ENCODE results near the gene OOSP3.

The OOSP3 gene

GRCh38 chr11:59878575-59878974 lies at the start of gene OOSP3:
OOSP3 (plus strand) TSS chr11:59878782; CDS start chr11:59878809, 27 bp downstream.
- no peaks in the 10 kb centered on the region for H3K9me3 ChIP-seq (ENCODE audit: control insufficient read depth, low read length)
- H3K36me3 ChIP-seq (ENCODE audit: control insufficient read depth, insufficient read depth, low read length): no peaks in the 10 kb centered on the region
- no peak within 1 kb of the TSS for H3K27ac ChIP-seq
- TF ChIP-seq CTCF (IDR thresholded peaks at IDR 0.05): no peak
- no peaks in the 10 kb centered on the region for H3K4me1 ChIP-seq
- H3K4me2 ChIP-seq (ENCODE audit: low read length): no peak within 1 kb of the TSS
- H2AFZ ChIP-seq: no peak within 1 kb of the TSS
- no peak within 1 kb of the TSS for H3K9ac ChIP-seq
- H3K79me2 ChIP-seq: no peaks in the 10 kb centered on the region
- H3K27me3 ChIP-seq (ENCODE audit: control insufficient read depth, insufficient read depth, low read length): no peaks in the 10 kb centered on the region
- H3K4me3 ChIP-seq (ENCODE audit: low read depth, low read length): no peak within 1 kb of the TSS

DNA sequence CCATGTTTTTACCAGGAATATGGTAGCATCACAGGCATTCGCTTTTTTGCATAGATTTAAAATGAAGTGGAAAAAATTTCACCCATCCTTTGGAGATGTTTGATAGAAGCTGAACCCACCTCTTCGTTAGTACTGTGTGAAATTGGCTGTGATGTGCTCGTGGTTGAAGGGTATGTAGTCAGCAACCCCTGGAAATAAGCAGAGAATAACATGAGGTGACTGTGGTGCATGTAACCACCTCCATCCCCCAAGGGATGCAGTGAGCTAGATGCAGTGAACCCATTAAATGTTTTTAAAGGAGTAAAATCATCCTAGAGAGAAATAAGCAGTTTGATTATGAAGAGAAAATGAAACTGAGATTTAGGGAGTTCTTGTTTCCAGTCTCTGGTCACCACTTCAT lies 49.2 kb upstream of the OOSP3 start:
- Histone ChIP-seq H3K9ac (no peak overlapping the region), H3K79me2 (no peaks in the 10 kb centered on the region), H3K4me3 (ENCODE audit: low read depth, low read length) (no peak overlapping the region), H2AFZ (no peak overlapping the region), H3K27me3 (ENCODE audit: control insufficient read depth, insufficient read depth, low read length) (no peaks in the 10 kb centered on the region), H3K27ac (no peak overlapping the region), H3K9me3 (ENCODE audit: control insufficient read depth, low read length) (no peaks in the 10 kb centered on the region), H3K4me1 (no peaks in the 10 kb centered on the region), H3K36me3 (ENCODE audit: control insufficient read depth, insufficient read depth, low read length) (no peaks in the 10 kb centered on the region), H3K4me2 (ENCODE audit: low read length) (no peak overlapping the region)
- TF ChIP-seq CTCF (IDR thresholded peaks at IDR 0.05): no peak

GRCh38 chr11:59833602-59834001 lies 45.0 kb upstream of the OOSP3 start:
- no peaks in the 10 kb centered on the region for H3K4me1 ChIP-seq
- no peak overlapping the region for H3K27ac ChIP-seq
- H3K27me3 ChIP-seq (ENCODE audit: control insufficient read depth, insufficient read depth, low read length): no peaks in the 10 kb centered on the region
- H3K36me3 ChIP-seq (ENCODE audit: control insufficient read depth, insufficient read depth, low read length): no peaks in the 10 kb centered on the region
- no peaks in the 10 kb centered on the region for H3K9me3 ChIP-seq (ENCODE audit: control insufficient read depth, low read length)
- H3K4me2 ChIP-seq (ENCODE audit: low read length): no peak overlapping the region
- H3K9ac ChIP-seq: no peak overlapping the region
- no peak overlapping the region for H2AFZ ChIP-seq
- no peak overlapping the region for H3K4me3 ChIP-seq (ENCODE audit: low read depth, low read length)
- no peak for TF ChIP-seq CTCF (IDR thresholded peaks at IDR 0.05)
- H3K79me2 ChIP-seq: no peaks in the 10 kb centered on the region

DNA sequence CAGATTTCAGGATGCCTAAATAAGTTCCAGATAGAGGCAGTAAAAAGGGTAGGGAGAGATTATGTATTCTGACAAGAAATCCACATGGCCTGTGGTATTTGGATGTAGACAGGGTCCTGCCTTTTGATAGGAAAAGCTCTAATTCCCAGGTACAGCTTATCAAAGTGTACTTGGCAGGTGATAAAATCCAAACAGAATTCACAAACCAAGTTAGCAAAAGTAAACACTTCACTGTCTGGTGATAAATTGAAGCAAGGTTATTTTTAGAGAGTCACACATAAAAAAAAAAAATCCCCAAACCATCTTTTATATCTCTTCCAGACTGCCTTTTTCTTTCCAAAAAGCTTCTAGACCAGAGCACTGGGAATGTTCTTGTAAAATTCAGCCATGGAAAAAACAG lies 39.0 kb upstream of the OOSP3 start:
- H3K36me3 ChIP-seq (ENCODE audit: control insufficient read depth, insufficient read depth, low read length): no peaks in the 10 kb centered on the region
- H3K27ac ChIP-seq: no peak overlapping the region
- no peaks in the 10 kb centered on the region for H3K9me3 ChIP-seq (ENCODE audit: control insufficient read depth, low read length)
- H3K79me2 ChIP-seq: no peaks in the 10 kb centered on the region
- no peak overlapping the region for H3K4me2 ChIP-seq (ENCODE audit: low read length)
- no peaks in the 10 kb centered on the region for H3K4me1 ChIP-seq
- TF ChIP-seq CTCF (IDR thresholded peaks at IDR 0.05): no peak
- H3K4me3 ChIP-seq (ENCODE audit: low read depth, low read length): no peak overlapping the region
- no peak overlapping the region for H2AFZ ChIP-seq
- no peak overlapping the region for H3K9ac ChIP-seq
- H3K27me3 ChIP-seq (ENCODE audit: control insufficient read depth, insufficient read depth, low read length): no peaks in the 10 kb centered on the region

- H3K4me2 ChIP-seq (ENCODE audit: low read length): no peak overlapping the region
- H3K27ac ChIP-seq: no peak overlapping the region
- no peaks in the 10 kb centered on the region for H3K9me3 ChIP-seq (ENCODE audit: control insufficient read depth, low read length)
- no peak overlapping the region for H3K4me3 ChIP-seq (ENCODE audit: low read depth, low read length)
- no peaks in the 10 kb centered on the region for H3K27me3 ChIP-seq (ENCODE audit: control insufficient read depth, insufficient read depth, low read length)
- H3K9ac ChIP-seq: no peak overlapping the region
- no peak for TF ChIP-seq CTCF (IDR thresholded peaks at IDR 0.05)
- no peaks in the 10 kb centered on the region for H3K36me3 ChIP-seq (ENCODE audit: control insufficient read depth, insufficient read depth, low read length)
- no peaks in the 10 kb centered on the region for H3K4me1 ChIP-seq
- H2AFZ ChIP-seq: no peak overlapping the region
- no peaks in the 10 kb centered on the region for H3K79me2 ChIP-seq
Measured at GRCh38 chr11:59841514-59841913, 37.1 kb upstream of the OOSP3 start.
